CD4-positive, alpha-beta T cell treated with Interleukin-15 for 4 hours (primary cell): ENCODE results near the gene SLCO3A1.
A peak's percentile ranks its signal among the peaks of the same experiment; 100 is the strongest.

Experiments
- DNase-seq: peaks from one replicate; pipeline ENCODE4 v3.0.0-alpha.2; 2020; ENCODE audit warnings: low spot score

SLCO3A1 gene

DNA sequence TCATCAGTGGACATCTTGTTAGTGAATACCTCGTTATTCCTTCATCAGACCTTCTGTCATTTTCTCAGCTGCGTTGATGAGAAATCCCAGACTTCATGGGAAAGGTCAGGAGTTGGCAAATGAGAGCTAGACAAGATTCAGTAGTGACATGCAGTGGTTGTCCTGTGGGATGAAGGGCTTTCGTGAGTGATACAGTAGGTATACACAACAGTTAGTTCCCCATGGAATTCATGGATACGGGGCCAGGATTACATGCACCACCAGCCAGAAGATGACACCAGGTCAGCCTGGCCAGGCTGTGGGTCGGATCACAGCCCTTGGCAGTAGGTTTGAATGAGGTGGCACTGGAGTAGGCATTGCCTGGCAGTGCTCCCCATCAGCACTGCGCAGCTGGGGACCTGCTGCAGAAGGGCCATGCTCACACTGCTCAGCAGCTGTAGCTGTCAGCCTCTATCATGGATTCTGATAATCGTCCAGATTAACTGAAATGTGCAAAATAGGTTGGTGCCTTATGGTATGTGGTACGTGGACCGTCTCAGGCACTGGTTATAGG, 150.1 kb downstream of the SLCO3A1 start:
- no peak for DNase-seq

DNA sequence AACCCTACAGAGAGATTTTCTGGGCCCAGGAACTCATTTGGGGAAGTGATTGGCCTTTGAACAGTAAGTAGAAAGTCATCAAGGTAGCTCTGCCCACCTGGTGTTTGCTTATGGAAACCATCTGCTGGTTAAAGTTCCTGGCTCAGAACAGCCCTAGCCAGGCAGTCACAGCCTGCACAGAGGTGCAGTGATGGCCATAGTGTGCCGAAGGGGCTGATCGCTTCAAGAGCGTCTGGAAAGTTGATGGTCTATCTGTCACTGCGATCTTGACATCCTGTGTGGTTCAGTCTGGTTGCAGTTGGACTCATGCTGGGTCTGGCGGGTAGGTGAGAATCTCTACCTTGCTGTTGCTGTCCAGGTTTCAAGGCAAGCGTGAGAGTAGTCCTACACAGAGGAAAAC, 151.6 kb downstream of the SLCO3A1 start:
- no peak for DNase-seq

DNA sequence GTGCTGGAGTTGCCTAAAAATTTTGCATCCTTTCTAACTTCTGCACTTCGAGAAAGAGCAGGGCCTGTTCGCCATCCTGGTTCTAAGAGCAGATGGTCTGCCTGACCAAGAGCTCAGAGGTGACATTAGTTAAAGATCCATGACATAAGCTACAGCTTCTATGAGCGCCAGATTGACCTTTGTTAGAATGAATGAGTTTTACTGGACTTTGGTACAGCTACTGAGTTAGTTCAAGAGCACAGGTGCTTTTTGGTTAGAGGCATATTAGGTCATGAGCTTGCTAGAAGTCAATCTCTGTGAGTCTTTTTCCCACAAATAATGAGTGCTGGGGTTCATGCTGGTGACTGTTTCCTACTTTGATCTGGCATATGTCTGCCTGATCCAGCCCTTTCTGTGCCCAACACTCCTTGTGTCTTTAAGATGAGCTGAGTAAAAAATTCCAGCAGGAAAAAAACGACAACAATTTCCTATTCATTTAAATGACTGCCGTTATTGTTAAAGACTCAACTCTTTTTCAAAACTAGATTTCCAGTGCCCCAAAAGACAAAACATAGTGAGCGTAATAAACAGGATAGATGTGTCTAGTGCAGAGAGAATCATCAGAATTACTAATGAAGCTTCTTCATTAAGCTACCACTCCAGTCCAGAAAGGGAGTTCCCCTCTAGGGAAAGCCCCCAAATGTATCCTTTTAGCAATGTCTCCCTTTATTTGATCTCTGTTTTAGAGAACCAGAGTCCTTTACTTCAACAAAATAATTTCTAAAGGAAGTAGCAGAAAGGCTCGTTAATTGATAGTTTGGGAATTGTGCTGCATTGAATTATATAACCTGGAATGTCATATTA, 152.9 kb downstream of the SLCO3A1 start:
- DNase-seq: no peak

DNA sequence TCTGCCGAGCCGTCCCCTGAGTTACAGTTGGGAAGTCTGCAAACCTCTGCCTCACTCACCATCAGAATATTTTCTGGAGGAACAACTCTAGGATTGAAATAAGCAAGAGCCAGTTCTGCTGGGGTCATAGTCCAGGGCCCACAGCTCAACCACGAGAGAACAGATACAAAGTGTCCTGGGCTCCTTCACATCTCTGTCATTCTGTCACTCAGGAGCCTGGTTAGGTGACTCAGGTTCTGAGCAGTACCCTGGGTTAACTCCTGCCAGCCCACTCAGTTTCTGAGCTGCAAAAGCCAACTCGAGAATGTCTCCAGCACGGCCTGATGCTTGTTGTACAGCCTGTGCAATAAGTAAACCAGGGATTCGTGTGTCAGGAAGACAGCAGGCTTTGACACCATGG, 155.7 kb downstream of the SLCO3A1 start:
- DNase-seq: no peak

DNA sequence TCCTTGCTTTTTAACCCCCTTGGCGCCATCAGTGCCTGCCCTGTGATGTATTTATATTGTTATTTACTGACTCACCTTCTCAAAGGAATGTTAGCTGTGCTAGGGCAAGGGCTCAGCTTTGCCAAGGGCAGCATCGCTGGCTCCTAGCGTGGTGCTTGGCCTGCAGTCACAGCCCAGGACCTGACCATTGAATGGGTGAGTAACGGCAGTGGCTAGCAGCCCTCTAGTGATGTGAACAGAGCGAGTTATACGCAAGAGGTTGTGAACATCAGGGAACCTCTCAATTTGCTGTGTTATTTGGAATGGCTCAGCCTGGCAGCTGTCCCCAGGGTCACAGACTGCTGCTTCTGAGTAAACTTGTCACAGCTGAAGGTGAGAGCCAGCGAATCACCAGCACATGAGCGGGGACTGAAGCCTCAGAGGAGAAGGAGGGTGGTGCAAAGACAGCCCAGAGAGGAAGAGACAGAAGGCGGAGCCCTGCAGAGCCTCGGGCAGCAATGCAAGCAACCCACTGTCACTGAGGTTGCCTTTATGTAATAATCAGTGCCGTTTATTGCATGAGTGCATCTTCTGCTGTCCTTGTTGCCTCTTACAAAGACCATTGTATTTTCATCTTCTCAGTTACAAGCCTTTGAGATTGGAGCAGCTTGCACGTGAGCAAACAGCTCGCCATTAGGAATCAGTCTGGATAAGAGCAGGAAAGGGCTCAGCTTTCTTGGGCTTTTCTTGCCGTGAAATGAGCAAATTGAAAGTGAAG, 158.3 kb downstream of the SLCO3A1 start:
- DNase-seq: peak; percentile 20

DNA sequence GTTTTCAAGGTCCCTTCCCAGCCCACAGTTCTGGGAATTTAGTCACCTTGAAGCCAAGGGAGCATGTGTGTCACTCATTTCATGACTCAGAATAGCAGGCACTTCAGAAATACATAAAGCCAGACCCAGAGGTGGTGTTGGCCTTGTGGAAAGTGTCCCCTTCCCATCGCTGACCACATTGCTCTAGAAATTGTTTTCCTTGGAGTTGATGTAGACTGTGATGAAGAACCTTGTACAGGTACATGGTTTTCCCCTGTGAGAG, 158.8 kb downstream of the SLCO3A1 start:
- peak; percentile 18 for DNase-seq

DNA sequence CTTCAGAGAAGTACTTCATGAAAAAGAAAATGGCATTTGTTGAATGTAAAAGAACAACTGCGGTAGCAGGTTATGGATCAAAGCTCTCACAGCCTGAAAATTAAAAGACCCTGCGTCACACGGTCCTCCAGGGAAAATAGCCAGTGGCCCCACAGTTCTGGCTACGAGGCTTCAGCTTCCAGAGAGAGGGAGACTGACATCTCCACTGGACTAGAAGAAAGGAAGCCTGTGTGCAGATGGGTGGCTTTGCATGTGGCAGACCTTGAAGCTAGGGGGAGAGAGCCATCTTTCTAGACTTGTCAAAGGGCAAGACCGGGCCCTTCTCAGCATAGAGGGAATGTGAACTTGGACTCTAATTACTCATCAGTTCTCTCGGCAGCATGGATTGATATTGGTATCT, 159.4 kb downstream of the SLCO3A1 start:
- no peak for DNase-seq

DNA sequence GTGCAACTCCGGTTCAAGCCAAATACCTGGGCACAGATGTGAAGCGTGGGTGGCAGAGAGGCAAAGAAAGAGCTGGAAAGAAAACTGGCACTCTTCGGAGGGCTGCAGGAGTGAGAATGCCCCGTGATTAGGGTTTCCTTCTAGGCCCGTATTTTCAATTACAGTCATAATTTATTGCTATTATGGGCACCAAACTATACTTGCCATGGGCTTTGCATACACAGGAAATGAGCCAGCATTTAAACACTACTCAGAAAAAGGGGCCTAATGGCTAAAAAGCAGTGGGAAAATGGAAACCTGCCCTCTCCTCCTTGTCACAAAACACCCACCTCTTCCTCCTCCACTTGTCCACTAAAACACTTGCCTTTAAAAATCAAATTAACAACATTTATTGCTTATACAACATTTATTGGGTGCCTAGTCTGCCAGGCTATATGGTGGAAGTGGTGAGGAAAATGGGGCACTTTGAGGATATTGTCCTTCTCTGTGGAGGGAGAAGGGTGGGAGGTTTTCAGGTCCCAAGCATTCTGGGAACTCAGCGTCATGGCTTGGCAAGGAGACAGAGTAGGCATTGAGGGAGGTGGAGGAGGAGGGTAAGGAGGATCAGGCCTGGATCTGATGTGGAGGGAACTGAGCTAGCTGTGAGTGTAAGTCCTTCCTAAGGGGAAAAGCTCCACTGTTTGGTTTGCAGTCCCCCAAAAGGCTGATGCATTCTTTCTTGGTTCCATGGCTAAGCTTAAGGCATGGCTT, 160.9 kb downstream of the SLCO3A1 start:
- no peak for DNase-seq

DNA sequence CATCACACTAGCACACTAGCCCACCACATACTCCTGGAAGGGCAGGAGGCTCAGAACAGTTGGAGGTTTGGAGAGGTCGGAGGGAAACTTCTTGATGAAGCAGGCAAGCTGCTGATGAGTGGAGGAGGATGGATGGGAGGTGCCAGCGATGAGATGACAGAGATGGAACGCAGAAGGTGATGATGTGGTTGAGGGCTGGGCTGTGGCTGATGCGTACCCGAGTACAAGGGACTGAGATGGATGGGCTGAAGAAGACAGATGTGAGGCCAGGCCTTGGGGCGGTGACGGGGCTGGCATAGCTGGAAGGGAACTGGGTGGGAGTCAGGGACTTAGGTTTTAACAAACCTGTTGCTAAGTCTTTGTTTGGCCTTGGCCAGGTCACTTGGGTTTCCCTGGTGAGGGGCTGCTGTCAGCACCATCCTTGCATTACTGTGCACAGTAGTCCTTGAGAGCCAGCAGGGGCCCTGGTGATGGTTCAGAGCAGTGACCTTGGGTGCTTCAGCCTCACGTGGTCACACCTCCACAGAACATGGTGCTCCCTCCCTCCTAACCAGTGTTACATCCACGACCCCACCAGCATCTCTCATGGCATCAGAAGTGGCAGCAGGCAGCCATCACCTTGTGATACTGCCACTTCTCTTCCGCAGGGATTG, 164.5 kb downstream of the SLCO3A1 start:
- DNase-seq: no peak

DNA sequence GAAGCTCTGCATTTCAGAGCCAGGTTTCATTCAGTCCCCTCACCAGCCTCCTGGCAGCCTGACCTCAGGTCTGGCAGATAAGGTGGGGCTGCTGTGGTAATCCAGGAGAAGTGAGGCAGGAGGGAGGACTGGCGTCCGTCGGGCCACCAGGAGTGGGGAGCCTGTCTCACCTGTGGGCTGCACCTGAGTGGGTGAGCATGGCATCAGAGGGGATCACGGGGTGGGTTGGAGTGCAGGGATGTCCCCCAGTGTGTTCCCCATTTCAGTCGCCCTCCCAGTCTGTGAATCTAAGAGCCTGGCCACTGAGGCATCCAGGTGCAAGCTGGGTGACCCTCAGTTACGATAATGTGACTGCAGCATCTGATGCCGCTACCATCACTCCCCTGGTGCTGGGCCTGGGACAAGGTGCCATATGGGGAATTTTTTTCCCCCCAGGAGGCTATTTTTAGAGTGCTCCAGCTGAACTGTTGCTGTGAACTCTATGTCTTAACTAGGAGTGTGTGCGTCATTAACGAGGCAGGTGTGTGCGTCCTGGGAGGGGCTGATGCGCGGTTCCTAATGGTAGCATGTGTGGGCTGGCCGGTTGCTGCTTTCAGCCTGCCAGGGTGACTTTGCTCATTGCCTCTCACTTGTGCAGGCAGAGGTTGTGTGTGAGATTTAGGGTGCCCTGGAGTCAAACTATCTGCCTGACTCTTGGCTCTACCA, 165.2 kb downstream of the SLCO3A1 start:
- no peak for DNase-seq

DNA sequence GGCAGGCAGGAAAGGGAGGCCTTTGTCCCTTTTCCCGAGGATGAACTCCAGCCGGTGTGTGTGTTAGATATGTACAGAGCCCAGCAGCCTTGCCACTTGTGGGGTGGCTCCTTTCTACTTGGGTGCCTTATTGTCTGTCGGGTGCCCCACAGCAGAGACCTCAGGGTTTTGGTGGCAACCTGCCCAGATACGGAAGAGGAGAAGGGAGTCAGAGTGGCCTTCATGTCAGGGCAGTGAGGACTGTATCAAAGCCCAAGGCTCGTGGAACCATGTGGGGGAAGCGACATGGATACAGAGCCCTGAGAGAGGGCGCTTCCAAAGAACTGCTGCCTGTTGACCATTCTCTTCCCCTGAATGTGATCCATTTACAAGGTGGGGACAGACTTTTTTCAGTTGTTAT, 166.2 kb downstream of the SLCO3A1 start:
- DNase-seq: no peak

DNA sequence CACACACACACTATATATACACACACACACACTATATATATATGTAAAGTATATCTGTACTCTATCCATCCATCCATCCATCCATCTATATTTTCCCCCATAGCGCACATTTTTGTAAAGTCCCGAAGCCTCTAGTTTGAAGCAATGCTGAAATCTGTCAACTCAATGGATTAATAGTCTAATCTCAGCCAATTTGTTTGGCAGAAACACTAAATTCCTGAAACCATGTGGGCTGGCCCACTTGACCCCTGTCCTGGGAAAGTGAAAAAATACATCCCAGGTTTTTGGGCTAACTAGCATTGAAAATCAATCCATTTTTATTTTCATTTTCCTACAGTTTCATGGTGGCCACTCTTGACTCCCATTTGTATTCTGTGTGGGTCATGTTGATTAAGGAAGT, 166.7 kb downstream of the SLCO3A1 start:
- DNase-seq: no peak

DNA sequence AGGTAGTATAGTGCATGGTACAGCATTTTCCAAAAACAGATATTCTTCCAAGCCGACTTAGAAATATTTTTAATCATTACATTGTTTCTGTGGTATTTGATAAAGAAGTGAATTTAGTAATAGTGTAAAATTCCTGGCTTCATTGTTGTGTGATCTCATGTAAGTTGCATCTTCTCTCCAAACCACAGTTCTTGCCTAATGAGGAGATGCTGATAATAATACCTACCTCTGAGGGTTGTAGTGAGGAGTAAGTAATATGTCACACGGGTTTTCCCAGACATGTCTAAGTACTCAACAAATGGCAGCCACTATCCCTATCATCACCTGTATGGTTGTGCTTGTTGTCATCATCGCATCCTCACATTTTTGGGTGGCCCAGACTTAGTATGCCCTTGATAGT, 167.3 kb downstream of the SLCO3A1 start:
- no peak for DNase-seq

DNA sequence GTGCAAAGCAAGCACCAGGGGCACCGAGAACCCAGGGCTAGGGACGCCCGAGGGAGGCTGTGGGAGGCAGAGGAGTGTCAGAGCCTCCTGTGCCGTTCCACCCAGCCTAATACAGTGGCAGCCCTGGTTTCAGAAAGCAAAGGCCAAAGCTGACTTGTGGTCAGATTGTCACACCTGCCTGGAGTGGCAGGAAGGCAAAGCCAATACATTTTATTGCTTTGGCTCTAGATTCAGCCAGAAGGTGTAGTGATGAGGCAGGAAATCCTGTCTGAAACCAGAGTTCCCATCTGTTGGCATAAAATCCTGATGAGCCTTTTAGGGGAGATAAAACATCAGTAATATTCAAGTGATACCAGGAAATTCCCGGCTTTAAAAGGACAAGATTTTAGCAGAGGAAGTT, 168.3 kb downstream of the SLCO3A1 start:
- DNase-seq: no peak

DNA sequence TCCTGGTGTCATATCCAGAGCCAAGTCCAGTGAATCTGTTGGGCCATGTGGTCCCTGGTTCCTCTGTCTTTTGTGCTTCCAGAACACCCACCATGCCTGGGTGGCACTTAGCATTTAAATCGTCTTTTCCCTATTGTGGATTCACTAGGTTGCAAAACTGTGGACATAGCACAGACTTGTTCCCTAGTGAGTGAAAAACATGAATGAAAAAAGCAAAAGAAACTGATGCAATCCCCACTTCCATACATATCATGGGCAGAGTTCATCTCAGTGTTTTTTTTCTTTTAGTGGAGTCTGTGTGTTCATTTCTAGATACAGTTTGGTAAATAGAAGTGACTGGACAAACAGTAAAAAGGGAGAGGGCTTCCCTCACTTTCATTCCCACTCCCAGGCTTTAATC, 170.5 kb downstream of the SLCO3A1 start:
- DNase-seq: no peak

DNA sequence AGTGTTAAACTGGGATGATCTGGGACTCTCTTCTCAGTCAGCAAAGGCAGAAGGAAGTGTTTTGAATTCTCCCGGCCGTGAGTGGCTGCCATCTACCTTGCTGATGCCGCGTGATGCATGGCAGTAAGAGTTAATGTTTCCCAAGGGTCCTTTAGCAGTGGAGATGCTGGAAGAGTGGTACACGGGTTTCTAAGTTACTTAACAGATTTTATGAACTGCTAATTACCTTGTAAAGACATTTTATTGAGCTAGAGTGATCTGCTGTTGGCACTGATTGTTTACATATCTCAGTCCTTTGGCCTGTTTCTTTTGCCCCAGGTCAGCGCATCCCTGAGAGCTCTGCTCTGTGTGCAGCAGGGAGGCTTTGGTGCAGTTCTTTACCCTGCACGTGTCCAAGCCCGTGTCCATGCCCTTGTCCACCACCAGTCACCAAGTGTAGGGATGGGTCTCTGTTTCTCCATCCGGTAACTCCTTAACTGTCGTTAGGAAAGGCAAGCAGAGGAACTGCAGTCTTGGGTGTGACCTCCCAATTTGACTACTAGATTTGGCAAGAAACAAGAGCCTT, 172.3 kb downstream of the SLCO3A1 start:
- DNase-seq: no peak

DNA sequence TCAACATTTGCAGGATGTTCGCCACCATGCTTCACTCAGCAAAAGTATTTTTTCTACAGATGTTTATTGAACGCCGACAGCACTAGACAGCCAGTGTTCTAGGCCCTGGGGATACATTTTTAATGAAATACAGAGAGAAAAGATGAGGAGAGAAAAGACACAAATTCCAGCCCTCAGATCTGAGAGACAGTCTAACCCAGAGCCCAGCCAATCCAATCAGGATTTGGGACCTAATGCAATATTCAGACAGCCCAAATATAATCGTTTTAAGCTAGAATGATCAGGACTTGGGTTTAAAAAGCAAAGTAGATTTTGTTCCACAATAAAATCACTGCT, 174.8 kb downstream of the SLCO3A1 start:
- DNase-seq: no peak

DNA sequence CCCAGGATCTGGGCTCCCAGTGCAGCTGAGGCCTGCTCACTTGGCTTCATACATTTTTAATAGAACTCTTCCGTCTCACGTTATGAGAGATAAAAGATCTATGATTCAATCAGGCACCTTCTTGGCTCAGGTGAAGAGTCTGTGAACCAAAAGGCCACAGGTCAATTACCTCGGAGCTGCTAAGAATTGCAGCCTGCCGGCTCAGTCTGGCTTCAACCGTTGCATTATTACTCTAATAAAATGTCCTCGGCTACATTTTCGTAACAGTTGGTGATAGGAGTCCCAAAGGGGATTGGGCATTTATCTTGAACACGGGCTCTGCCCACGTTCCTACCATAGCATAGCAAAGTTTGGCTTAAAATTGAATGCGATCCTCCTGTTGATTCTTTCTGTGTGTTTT, 176.3 kb downstream of the SLCO3A1 start:
- DNase-seq: no peak

DNA sequence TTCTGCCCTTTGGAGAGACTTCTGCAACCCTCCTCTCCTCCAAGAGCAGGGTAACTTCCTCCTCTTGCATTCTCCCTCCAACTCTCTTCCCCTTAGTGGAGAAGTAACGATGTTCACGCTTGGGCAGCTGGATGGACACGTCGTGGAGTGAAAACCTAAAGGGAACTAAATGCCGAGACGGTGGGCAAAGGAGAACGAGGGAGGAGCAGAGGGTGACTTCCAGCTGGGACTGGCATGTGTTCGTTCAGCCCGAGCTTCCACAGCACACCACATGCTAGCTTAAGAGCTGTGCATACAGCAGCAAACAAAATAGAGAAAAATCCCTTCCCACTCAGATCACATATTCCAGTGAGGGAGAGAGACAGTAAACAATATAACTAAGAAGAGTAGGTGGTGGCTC, 179.8 kb downstream of the SLCO3A1 start:
- no peak for DNase-seq

DNA sequence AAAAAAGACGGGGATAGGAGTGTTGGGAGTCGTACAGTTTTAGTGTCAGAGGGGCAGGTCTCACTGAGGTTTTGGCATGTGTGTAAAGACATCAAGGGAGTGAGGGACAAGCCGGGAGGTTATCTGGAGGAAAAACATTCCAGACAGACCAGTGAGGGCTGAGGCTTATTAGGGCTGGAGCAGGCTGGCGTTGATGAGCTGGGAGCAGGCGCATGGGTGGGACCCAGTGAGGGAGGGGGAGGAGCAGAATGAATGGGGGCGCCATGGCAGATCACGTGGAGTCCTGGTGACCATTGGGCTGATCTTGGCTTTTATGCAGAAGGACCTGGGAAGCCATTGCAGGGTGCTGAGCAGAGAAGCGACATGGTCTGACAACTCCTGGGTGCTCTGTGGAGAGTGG, 180.2 kb downstream of the SLCO3A1 start:
- DNase-seq: no peak

DNA sequence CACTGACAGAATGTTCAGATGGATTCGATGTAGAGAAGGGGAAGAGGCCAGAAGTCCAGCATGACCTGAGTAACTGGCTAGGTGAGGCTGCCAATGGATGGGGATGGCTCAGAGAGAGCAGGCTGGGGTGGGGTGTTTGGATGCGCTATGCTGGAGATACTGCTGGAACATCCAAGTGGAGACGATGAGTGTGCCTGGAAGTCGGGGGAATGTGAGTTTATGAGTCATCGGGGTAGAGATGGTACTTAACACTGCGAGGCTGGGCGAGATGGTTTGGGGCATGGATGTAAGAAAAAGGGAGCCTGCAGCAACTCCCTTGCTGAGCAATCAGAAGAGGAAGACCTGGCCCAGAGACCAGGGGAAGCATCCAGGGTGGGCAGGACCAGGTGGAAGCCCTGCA, 180.7 kb downstream of the SLCO3A1 start:
- DNase-seq: no peak

DNA sequence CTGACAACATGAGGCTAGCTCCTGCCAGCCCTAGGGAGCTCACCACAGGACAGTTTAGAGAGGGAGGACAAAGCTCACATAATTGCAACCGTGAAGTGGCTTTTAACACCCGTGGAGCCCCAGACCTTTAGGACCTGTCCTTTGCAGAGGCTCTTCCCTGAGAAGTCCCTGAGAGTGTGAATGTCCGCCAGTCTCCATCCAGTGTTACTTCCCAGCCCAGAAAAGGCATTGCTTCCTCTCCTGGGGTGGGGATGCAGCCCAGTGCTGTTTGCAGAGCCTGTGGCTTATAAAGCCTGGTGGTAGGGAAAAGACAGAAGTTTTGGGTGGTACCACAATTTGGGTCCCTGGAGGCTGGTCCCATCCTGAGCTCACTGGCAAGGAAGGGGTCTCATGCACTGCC, 182.0 kb downstream of the SLCO3A1 start:
- DNase-seq: no peak
